Transverse colon (tissue), 4 donors: Measurements from ENCODE around the gene P2RY2.

Experiments
- CTCF ChIP-seq, 5 experiments: fragments of 200-600 bp in 3 of 5; fragments of 450-650 bp in 2 of 5; sonication (generic) in 3 of 5; IDR thresholded peaks; 1 replicate in 2 of 5; 2 replicates in 3 of 5; pipeline ENCODE4 v1.5.1; 2016 to 2017; ENCODE audit warnings: antibody characterized with exemption in 5 of 5, inconsistent platforms in 3 of 5, mild to moderate bottlenecking in 2 of 5, moderate library complexity in 1 of 5
- POLR2AphosphoS5 ChIP-seq, 3 donors: sonication (generic); formaldehyde crosslinking; IDR thresholded peaks; one replicate each; pipeline ENCODE4 v1.6.1; 2016; ENCODE audit warnings: antibody characterized with exemption in 3 of 3

DNA sequence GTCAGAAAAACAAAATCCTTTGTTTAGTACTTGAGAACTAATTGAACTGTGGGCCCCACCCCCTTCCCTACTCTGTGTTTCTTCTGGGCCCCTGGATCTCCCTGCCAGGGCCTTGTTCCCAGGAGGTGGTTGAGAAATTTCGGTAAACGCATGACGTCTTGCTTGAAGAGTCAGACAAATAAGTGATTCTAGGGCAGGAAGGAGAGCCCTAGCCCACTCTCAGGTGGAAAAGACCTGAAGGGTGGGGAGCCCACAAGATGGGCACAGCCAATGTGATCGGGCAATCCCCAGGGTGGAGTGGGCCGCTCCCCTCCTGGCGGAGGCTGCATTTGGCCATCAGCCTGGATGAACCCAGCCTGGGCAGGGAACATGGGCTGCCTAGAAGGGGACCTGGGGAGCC is 16.8 kb upstream of the P2RY2 start:
- TF ChIP-seq POLR2AphosphoS5 (IDR thresholded peaks at IDR 0.05) = no peak
- TF ChIP-seq CTCF (IDR thresholded peaks at IDR 0.05) = no peak
